Thyroid gland (tissue), 4 donors: ENCODE data around the gene RNF224.

Experiments used
- CTCF ChIP-seq, 6 experiments: fragments of 200-600 bp in 3 of 6; fragments of 450-650 bp in 3 of 6; sonication (generic) in 3 of 6; IDR thresholded peaks; one replicate each; pipeline ENCODE4 v1.5.1; 2016 to 2019; ENCODE audit warnings: antibody characterized with exemption in 6 of 6, mild to moderate bottlenecking in 2 of 6, inconsistent platforms in 1 of 6, moderate library complexity in 1 of 6
- POLR2A ChIP-seq, 2 donors: fragments of 450-650 bp; IDR thresholded peaks; one replicate each; pipeline ENCODE4 v1.6.1; 2017; ENCODE audit warnings: antibody characterized with exemption in 2 of 2, mild to moderate bottlenecking in 2 of 2, moderate library complexity in 1 of 2

- no peak for TF ChIP-seq CTCF (IDR thresholded peaks at IDR 0.05)
- TF ChIP-seq POLR2A (IDR thresholded peaks at IDR 0.05) = no peak
Measured at GRCh38 chr9:137265496-137266161, 38.3 kb downstream of the RNF224 start.
